Panc1 (cell line): ENCODE results near the gene ZNF835.

Experiments used
- TCF7L2 ChIP-seq: IDR thresholded peaks from 2 replicates; pipeline ENCODE4 v1.6.1; 2011; ENCODE audit warnings: mild to moderate bottlenecking, low read depth, low read length, inconsistent platforms
- TF ChIP-seq, protein P1 (sequence below), 2 experiments: IDR thresholded peaks; 2 replicates each; pipeline ENCODE4 v1.6.1; 2011 to 2012; ENCODE audit warnings: low read depth in 2 of 2, control low read depth in 1 of 2, low read length in 1 of 2, mild to moderate bottlenecking in 1 of 2, moderate library complexity in 1 of 2; ENCODE audit not compliant: insufficient read depth in 1 of 2

GRCh38 chr19:56642711-56643459, 28.7 kb downstream of the ZNF835 start, which contains the start of gene SMIM17:
- TF ChIP-seq, protein P1, sequence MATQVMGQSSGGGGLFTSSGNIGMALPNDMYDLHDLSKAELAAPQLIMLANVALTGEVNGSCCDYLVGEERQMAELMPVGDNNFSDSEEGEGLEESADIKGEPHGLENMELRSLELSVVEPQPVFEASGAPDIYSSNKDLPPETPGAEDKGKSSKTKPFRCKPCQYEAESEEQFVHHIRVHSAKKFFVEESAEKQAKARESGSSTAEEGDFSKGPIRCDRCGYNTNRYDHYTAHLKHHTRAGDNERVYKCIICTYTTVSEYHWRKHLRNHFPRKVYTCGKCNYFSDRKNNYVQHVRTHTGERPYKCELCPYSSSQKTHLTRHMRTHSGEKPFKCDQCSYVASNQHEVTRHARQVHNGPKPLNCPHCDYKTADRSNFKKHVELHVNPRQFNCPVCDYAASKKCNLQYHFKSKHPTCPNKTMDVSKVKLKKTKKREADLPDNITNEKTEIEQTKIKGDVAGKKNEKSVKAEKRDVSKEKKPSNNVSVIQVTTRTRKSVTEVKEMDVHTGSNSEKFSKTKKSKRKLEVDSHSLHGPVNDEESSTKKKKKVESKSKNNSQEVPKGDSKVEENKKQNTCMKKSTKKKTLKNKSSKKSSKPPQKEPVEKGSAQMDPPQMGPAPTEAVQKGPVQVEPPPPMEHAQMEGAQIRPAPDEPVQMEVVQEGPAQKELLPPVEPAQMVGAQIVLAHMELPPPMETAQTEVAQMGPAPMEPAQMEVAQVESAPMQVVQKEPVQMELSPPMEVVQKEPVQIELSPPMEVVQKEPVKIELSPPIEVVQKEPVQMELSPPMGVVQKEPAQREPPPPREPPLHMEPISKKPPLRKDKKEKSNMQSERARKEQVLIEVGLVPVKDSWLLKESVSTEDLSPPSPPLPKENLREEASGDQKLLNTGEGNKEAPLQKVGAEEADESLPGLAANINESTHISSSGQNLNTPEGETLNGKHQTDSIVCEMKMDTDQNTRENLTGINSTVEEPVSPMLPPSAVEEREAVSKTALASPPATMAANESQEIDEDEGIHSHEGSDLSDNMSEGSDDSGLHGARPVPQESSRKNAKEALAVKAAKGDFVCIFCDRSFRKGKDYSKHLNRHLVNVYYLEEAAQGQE (IDR thresholded peaks at IDR 0.05; ENCODE audit: insufficient read depth in 1 of 2, low read depth in 2 of 2, low read length in 1 of 2): no peak
- no peak for TF ChIP-seq TCF7L2
